Measurements from ENCODE around the gene TCHH.
"Not testable (repeated sequence)": the region's sequence is repeated elsewhere in the genome, so short reads cannot be mapped to it uniquely, and the experiment has no call there.

Gene TCHH

GRCh38 chr1:152086760-152087159 is 28.5 kb downstream of the TCHH start:
- no peaks in the 10 kb centered on the region for H3K36me3 ChIP-seq
- H3K27ac ChIP-seq = no peak overlapping the region
- no peak overlapping the region for H3K4me3 ChIP-seq (ENCODE audit: low read depth in 1 of 2, low read length in 1 of 2)
- H3K27me3 ChIP-seq = peaks cover 23% of the 10 kb centered on the region
- TF ChIP-seq CTCF (IDR thresholded peaks at IDR 0.05) = no peak
- H3K9me3 ChIP-seq = no peaks in the 10 kb centered on the region
- no peaks in the 10 kb centered on the region for H3K4me1 ChIP-seq (ENCODE audit: control insufficient read depth in 1 of 2, insufficient read depth in 1 of 2, low read depth in 1 of 2, low read length in 1 of 2)

GRCh38 chr1:152084853-152085252 is 30.4 kb downstream of the TCHH start:
- no peaks in the 10 kb centered on the region for H3K4me1 ChIP-seq (ENCODE audit: control insufficient read depth in 1 of 2, insufficient read depth in 1 of 2, low read depth in 1 of 2, low read length in 1 of 2)
- no peaks in the 10 kb centered on the region for H3K36me3 ChIP-seq
- TF ChIP-seq CTCF (IDR thresholded peaks at IDR 0.05) = no peak
- no peaks in the 10 kb centered on the region for H3K9me3 ChIP-seq
- H3K27me3 ChIP-seq = peaks cover 23% of the 10 kb centered on the region
- H3K27ac ChIP-seq = no peak overlapping the region
- no peak overlapping the region for H3K4me3 ChIP-seq (ENCODE audit: low read depth in 1 of 2, low read length in 1 of 2)

GRCh38 chr1:152081026-152081425 is 34.2 kb downstream of the TCHH start:
- not testable (repeated sequence) for H3K27ac ChIP-seq; H3K9me3 ChIP-seq; H3K4me3 ChIP-seq (ENCODE audit: low read depth in 1 of 2, low read length in 1 of 2); H3K4me1 ChIP-seq (ENCODE audit: control insufficient read depth in 1 of 2, insufficient read depth in 1 of 2, low read depth in 1 of 2, low read length in 1 of 2); H3K36me3 ChIP-seq
- peaks cover 39% of the 10 kb centered on the region for H3K27me3 ChIP-seq

GRCh38 chr1:152080494-152080893 is 34.8 kb downstream of the TCHH start:
- H3K36me3 ChIP-seq; H3K4me3 ChIP-seq (ENCODE audit: low read depth in 1 of 2, low read length in 1 of 2); H3K4me1 ChIP-seq (ENCODE audit: control insufficient read depth in 1 of 2, insufficient read depth in 1 of 2, low read depth in 1 of 2, low read length in 1 of 2); H3K27ac ChIP-seq; H3K9me3 ChIP-seq: not testable (repeated sequence)
- peaks cover 44% of the 10 kb centered on the region for H3K27me3 ChIP-seq

GRCh38 chr1:152078831-152079441 is 36.3 kb downstream of the TCHH start:
- Histone ChIP-seq H3K27ac (no peak overlapping the region), H3K9me3 (no peaks in the 10 kb centered on the region), H3K4me1 (ENCODE audit: control insufficient read depth in 1 of 2, insufficient read depth in 1 of 2, low read depth in 1 of 2, low read length in 1 of 2) (no peaks in the 10 kb centered on the region), H3K27me3 (peaks cover 49% of the 10 kb centered on the region), H3K4me3 (ENCODE audit: low read depth in 1 of 2, low read length in 1 of 2) (no peak overlapping the region), H3K36me3 (no peaks in the 10 kb centered on the region)
- TF ChIP-seq CTCF (IDR thresholded peaks at IDR 0.05) = no peak

- Histone ChIP-seq H3K4me1 (ENCODE audit: control insufficient read depth in 1 of 2, insufficient read depth in 1 of 2, low read depth in 1 of 2, low read length in 1 of 2) (no peaks in the 10 kb centered on the region), H3K9me3 (no peaks in the 10 kb centered on the region), H3K4me3 (ENCODE audit: low read depth in 1 of 2, low read length in 1 of 2) (no peak overlapping the region), H3K27ac (no peak overlapping the region), H3K27me3 (peaks cover 84% of the 10 kb centered on the region), H3K36me3 (no peaks in the 10 kb centered on the region)
- no peak for TF ChIP-seq CTCF (IDR thresholded peaks at IDR 0.05)
Measured at GRCh38 chr1:152072311-152072710, 42.9 kb downstream of the TCHH start.

GRCh38 chr1:152071123-152071522 is 44.1 kb downstream of the TCHH start:
- H3K4me1 ChIP-seq (ENCODE audit: control insufficient read depth in 1 of 2, insufficient read depth in 1 of 2, low read depth in 1 of 2, low read length in 1 of 2) = no peaks in the 10 kb centered on the region
- no peak overlapping the region for H3K27ac ChIP-seq
- no peaks in the 10 kb centered on the region for H3K9me3 ChIP-seq
- no peak for TF ChIP-seq CTCF (IDR thresholded peaks at IDR 0.05)
- H3K36me3 ChIP-seq = no peaks in the 10 kb centered on the region
- peaks cover 84% of the 10 kb centered on the region for H3K27me3 ChIP-seq
- H3K4me3 ChIP-seq (ENCODE audit: low read depth in 1 of 2, low read length in 1 of 2) = no peak overlapping the region
